HFF-Myc (cell line): ENCODE data around the gene WDR86.

Source experiments
- DNase-seq: peaks from one replicate; pipeline ENCODE4 v3.0.0-alpha.2; 2011; ENCODE audit warnings: low read depth; ENCODE audit errors: extremely low read depth
- H3K4me3 ChIP-seq: replicated peaks from 2 replicates; pipeline ENCODE4 v1.5.1; 2011; ENCODE audit warnings: low read depth, mild to moderate bottlenecking, control low read depth, low read length
- TF ChIP-seq, protein P1 (sequence below): IDR thresholded peaks from 2 replicates; pipeline ENCODE4 v1.5.1; 2012; ENCODE audit warnings: mild to moderate bottlenecking, low read depth, low read length, control low read depth; ENCODE audit errors: missing control alignments

The WDR86 gene

DNA sequence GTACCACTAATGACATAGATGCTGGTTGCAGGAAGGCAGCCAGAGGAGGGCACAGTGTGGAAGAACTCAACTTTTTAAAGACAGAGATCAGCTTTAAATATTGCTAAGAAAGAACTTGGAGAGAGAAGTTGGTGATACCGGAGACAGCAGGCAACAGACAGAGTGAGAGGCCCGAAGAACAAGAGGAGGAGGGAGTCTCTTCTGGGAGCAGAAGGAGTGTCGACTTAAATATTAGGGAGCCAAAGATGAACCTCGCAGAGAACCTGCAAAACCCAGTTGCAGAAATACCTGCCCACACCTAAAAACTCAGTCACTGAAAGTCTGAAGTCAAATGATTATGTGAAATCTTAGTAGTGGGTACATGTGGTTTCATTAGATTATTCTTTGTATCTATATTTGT is 3.4 kb upstream of the WDR86 start:
- no peak overlapping the region for H3K4me3 ChIP-seq
- TF ChIP-seq, protein P1, sequence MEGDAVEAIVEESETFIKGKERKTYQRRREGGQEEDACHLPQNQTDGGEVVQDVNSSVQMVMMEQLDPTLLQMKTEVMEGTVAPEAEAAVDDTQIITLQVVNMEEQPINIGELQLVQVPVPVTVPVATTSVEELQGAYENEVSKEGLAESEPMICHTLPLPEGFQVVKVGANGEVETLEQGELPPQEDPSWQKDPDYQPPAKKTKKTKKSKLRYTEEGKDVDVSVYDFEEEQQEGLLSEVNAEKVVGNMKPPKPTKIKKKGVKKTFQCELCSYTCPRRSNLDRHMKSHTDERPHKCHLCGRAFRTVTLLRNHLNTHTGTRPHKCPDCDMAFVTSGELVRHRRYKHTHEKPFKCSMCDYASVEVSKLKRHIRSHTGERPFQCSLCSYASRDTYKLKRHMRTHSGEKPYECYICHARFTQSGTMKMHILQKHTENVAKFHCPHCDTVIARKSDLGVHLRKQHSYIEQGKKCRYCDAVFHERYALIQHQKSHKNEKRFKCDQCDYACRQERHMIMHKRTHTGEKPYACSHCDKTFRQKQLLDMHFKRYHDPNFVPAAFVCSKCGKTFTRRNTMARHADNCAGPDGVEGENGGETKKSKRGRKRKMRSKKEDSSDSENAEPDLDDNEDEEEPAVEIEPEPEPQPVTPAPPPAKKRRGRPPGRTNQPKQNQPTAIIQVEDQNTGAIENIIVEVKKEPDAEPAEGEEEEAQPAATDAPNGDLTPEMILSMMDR, result no peak
- DNase-seq, result no peak

GRCh38 chr7:151412318-151412717 is 2.5 kb upstream of the WDR86 start:
- DNase-seq, result no peak
- TF ChIP-seq, protein P1, result no peak
- H3K4me3 ChIP-seq, result no peak overlapping the region

GRCh38 chr7:151411551-151411950 is 1.7 kb upstream of the WDR86 start:
- DNase-seq, result no peak
- TF ChIP-seq, protein P1, result no peak
- H3K4me3 ChIP-seq, result no peak overlapping the region

DNA sequence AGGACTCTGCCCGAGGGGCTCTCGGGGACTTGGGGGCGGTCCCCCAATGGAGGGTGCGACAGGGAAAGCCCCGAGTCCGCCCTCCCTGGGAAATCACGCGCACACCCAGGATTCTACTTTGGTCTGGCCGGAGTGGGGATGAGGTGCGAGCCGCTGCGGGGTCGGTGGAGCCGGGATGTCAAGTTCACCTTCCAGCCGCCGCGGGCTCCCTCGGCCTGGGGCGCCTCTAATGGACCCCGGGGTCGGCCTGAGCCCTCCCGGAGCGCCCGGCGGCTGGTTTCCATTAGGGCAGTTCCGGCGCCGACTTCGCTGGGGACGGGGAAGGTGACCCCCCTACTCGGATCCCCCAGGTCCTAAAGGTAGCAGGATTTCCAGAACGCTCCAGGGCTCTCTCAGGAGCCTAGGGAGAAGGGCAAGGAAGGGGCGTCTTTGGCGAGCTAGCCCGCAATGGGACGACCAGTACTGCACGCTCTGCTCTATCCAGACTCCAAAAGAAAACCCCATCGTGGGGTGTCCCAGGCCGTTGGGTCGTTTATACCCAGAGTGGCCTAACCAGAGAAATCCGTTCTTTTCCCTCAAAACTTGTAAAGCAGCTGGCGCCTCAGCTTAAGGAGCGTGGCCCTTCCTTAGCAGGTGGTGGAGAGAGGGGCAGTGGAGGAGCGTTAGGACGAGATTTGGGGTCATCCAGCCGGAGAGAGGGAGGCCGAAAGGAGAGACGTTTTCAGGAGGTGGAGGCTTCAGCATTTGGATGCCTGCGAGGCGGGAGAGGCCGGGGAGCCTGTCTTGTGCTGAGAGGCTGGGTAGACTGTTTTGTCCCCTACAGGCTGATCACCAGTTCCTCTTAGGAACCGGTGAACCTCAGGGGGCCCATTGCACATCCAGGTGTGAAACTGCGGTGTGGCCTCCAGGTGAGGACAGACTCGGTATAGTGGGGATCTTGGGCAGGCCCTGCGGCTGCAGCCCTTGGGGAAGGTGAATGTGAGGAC is 860 bp upstream of the WDR86 start:
- TF ChIP-seq, protein P1, result no peak
- peak overlapping the region; percentile 11; the same call in 1 of the 2 replicates for H3K4me3 ChIP-seq
- no peak for DNase-seq

- TF ChIP-seq, protein P1, result no peak
- DNase-seq, result no peak
- H3K4me3 ChIP-seq, result no peak overlapping the region
Observed at GRCh38 chr7:151408839-151409666, 785 bp downstream of the WDR86 start.

DNA sequence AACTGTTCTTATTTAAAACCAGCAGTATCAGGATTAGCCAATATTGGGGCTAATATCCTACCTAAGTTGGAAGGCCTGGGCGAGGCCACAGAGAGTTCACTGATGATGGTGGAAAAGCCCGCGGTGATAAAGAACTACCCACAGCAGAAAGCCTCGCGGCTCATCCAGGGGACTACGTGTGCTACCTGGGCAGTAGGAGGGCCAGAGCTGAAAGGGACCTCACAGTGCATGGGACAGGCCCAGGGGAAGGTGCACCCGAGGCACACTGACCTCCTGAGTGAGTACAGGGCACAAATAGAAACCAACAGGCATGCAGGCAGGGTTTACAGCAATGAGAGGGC is 1.4 kb downstream of the WDR86 start:
- no peak for DNase-seq
- H3K4me3 ChIP-seq, result no peak overlapping the region
- TF ChIP-seq, protein P1, result no peak
